Type B pancreatic cell (in vitro differentiated cells): ENCODE results near the gene ATL3. TPM values are rescaled to one million over a fixed set of nuclear protein-coding genes. Genes with fewer than 3 reads are reported as not detected.
A peak's percentile ranks its signal among the peaks of the same experiment; 100 is the strongest.
"Not testable (repeated sequence)": the region's sequence is repeated elsewhere in the genome, so short reads cannot be mapped to it uniquely, and the experiment has no call there.

Experiments used
- DNase-seq: peaks from one replicate; pipeline ENCODE4 v3.0.0; 2021; ENCODE audit warnings: mixed read lengths; ENCODE audit not compliant: unreplicated experiment; ENCODE audit errors: extremely low spot score
- H3K27ac Mint-ChIP-seq: 2 replicates; pipeline ENCODE4 v1.8.0; 2021; ENCODE audit warnings: mild to moderate bottlenecking, mixed read lengths
- H3K27me3 Mint-ChIP-seq: 2 replicates; pipeline ENCODE4 v1.8.0; 2021; ENCODE audit warnings: mixed read lengths
- H3K36me3 Mint-ChIP-seq: 2 replicates; pipeline ENCODE4 v1.8.0; 2021; ENCODE audit warnings: mixed read lengths
- H3K4me1 Mint-ChIP-seq: one replicate; pipeline ENCODE4 v1.8.0; 2021; ENCODE audit warnings: mixed read lengths; ENCODE audit not compliant: unreplicated experiment
- H3K4me3 Mint-ChIP-seq: 2 replicates; pipeline ENCODE4 v1.8.0; 2021; ENCODE audit warnings: mild to moderate bottlenecking, mixed read lengths
- H3K9me3 Mint-ChIP-seq: 2 replicates; pipeline ENCODE4 v1.8.0; 2021; ENCODE audit warnings: mixed read lengths
- total RNA-seq: library from RNA; stranded (reverse); gene quantifications from 2 replicates; pipeline ENCODE4 v1.2.1, GENCODE V29; 2021; ENCODE audit warnings: low replicate concordance
- TF ChIP-seq, protein P1 (sequence below): fragments of 200-600 bp; sonication (generic); conservative IDR thresholded peaks from 2 replicates; pipeline ENCODE4 v1.5.0; 2021; ENCODE audit warnings: antibody characterized with exemption, mild to moderate bottlenecking

Gene ATL3
- total RNA-seq, 1 donor from 2014 or later: 21.6 TPM

- H3K4me3 Mint-ChIP-seq: no peak overlapping the region
- H3K36me3 Mint-ChIP-seq: peaks cover 28% of the 10 kb centered on the region
- H3K27me3 Mint-ChIP-seq: no peaks in the 10 kb centered on the region
Measured at GRCh38 chr11:63589000-63589399, 82.2 kb downstream of the ATL3 start.

DNA sequence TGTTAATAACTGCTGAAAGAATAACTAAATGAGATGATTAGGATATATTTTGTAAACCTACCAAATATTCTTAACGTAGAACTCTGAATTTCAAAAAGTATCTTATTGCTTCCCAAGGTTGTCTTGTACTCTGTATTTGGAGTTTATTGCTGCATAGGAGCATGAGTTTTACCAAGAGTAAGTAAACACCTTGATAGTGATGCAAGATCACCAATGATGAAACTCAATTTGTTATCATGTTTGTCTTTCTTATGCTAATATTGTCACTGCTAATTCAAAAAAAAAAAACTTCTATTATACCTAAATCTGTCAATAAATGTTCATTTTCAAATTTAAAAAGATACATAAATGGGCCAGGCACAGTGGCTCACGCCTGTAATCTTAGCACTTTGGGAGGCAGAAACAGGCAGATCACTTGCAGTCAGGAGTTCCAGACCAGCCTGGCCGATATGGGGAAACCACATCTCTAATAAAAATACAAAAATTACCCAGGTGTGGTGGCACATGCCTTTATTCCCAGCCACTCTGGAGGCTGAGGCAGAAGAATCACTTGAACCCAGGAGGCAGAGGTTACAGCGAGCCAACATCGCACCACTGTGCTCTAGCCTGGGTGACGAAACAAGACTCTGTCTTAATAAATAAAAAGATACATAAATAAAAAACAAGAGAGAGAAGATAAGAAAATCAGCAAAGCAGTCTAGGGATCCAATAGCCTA lies 84.6 kb downstream of the ATL3 start:
- Mint-ChIP-seq H3K27ac (no peak overlapping the region), H3K9me3 (peaks cover 10% of the 10 kb centered on the region), H3K4me1 (no peaks in the 10 kb centered on the region), H3K36me3 (peaks cover 32% of the 10 kb centered on the region), H3K27me3 (no peaks in the 10 kb centered on the region), H3K4me3 (no peak overlapping the region)
- no peak for DNase-seq
- TF ChIP-seq, protein P1, sequence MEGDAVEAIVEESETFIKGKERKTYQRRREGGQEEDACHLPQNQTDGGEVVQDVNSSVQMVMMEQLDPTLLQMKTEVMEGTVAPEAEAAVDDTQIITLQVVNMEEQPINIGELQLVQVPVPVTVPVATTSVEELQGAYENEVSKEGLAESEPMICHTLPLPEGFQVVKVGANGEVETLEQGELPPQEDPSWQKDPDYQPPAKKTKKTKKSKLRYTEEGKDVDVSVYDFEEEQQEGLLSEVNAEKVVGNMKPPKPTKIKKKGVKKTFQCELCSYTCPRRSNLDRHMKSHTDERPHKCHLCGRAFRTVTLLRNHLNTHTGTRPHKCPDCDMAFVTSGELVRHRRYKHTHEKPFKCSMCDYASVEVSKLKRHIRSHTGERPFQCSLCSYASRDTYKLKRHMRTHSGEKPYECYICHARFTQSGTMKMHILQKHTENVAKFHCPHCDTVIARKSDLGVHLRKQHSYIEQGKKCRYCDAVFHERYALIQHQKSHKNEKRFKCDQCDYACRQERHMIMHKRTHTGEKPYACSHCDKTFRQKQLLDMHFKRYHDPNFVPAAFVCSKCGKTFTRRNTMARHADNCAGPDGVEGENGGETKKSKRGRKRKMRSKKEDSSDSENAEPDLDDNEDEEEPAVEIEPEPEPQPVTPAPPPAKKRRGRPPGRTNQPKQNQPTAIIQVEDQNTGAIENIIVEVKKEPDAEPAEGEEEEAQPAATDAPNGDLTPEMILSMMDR: no peak

More at GRCh38 chr11:63589000-63589399, 82.2 kb downstream of the ATL3 start:
- no peak overlapping the region for H3K27ac Mint-ChIP-seq
- TF ChIP-seq, protein P1: no peak
- no peaks in the 10 kb centered on the region for H3K9me3 Mint-ChIP-seq
- H3K4me1 Mint-ChIP-seq: peaks cover 5% of the 10 kb centered on the region
- no peak for DNase-seq

DNA sequence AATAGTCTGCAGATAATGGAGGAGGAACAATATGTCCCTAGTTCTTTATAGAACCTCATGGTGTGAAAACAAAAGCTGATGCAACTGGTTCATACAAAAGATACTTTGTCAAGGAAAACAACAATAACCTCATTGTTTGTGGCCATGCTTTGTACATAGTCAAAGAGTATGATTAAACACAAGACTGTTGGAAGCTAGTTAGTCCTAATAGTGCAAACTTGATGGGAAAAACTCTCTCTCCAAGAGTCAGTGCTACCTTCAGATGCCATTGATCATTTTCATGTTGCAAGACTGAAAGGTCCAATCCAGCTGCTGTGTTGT lies 87.9 kb downstream of the ATL3 start:
- DNase-seq: no peak
- H3K27me3 Mint-ChIP-seq: no peaks in the 10 kb centered on the region
- TF ChIP-seq, protein P1: no peak
- H3K4me1 Mint-ChIP-seq: no peaks in the 10 kb centered on the region
- no peak overlapping the region for H3K4me3 Mint-ChIP-seq
- H3K9me3 Mint-ChIP-seq: peaks cover 20% of the 10 kb centered on the region
- no peak overlapping the region for H3K27ac Mint-ChIP-seq
- H3K36me3 Mint-ChIP-seq: peaks cover 33% of the 10 kb centered on the region

GRCh38 chr11:63581224-63581623 lies 90.0 kb downstream of the ATL3 start:
- peaks cover 34% of the 10 kb centered on the region for H3K36me3 Mint-ChIP-seq
- H3K27ac Mint-ChIP-seq: peak overlapping the region; percentile 64
- peaks cover 20% of the 10 kb centered on the region for H3K9me3 Mint-ChIP-seq
- H3K4me3 Mint-ChIP-seq, H3K4me1 Mint-ChIP-seq, DNase-seq, H3K27me3 Mint-ChIP-seq: not testable (repeated sequence)

DNA sequence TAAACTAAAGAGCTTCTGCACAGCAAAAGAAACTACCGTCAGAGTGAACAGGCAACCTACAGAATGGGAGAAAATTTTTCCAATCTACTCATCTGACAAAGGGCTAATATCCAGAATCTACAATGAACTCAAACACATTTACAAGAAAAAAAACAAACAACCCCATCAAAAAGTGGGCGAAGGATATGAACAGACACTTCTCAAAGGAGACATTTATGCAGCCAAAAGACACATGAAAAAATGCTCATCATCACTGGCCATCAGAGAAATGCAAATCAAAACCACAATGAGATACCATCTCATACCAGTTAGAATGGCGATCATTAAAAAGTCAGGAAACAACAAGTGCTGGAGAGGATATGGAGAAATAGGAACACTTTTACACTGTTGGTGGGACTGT lies 92.3 kb downstream of the ATL3 start:
- not testable (repeated sequence) for H3K27me3 Mint-ChIP-seq, H3K27ac Mint-ChIP-seq, H3K4me3 Mint-ChIP-seq, DNase-seq
- Mint-ChIP-seq H3K4me1 (peaks cover 19% of the 10 kb centered on the region), H3K9me3 (peaks cover 20% of the 10 kb centered on the region), H3K36me3 (peaks cover 49% of the 10 kb centered on the region)

DNA sequence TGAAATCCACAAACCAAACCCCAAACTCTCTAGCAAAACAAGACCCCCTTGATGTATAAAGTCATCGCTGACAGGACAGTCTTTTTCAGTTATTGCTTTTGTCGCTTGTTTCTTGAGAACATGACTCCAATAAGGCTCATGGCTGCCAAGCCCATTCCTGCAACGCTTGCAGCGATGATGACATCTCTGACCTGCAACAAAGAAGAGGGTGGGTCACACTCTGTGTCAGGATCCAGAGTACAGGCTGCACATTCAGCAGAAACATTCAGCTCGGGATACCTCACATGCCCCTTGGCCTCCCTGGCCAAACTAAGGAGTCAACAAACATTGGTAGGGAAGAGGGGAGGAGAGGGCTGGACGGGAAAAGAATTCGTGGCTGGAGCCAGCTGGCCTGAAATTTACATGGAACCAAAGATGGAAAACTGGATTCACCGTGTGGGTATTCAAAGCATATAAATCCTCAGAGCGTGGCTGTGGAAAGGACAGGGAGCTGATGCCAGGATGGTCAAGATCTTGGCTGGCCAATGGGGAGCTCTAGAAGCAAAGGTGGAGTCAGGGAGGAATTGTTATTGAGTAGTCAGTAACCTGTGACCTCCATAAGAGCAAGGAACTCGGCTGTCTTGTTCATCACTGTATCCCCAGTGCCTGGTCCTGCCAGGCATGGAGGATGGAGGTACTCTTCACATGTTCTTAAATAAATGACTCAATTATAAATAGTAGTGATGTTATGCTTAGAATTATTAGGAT lies 96.1 kb downstream of the ATL3 start:
- DNase-seq: no peak
- Mint-ChIP-seq H3K4me1 (peaks cover 19% of the 10 kb centered on the region), H3K36me3 (peaks cover 30% of the 10 kb centered on the region), H3K27ac (peak overlapping the region; percentile 78), H3K4me3 (peak overlapping the region; percentile 54), H3K9me3 (no peaks in the 10 kb centered on the region), H3K27me3 (no peaks in the 10 kb centered on the region)
- TF ChIP-seq, protein P1: no peak

Other genes with a start within 250 kb of the ATL3 start
- 2.0 and 9.9 TPM in 2 replicates for gene PLAAT5, start 180.2 kb downstream of the ATL3 start, total RNA-seq
- 0.34 TPM in 1 of 2 replicates, not detected in the other for gene LGALS12, start 165.3 kb downstream of the ATL3 start, total RNA-seq
- gene PLAAT4, start 134.6 kb downstream of the ATL3 start, total RNA-seq: 131 and 152 TPM in 2 replicates
- 6.0 and 7.8 TPM in 2 replicates for gene PLAAT2, start 108.0 kb downstream of the ATL3 start, total RNA-seq
- 55.6 and 65.4 TPM in 2 replicates for gene PLAAT3, start 56.9 kb downstream of the ATL3 start, total RNA-seq
- 95.0 and 95.9 TPM in 2 replicates for gene RTN3, start 10.1 kb upstream of the ATL3 start, total RNA-seq
- gene ZFTA, start 97.4 kb upstream of the ATL3 start, total RNA-seq: 21.1 and 41.7 TPM in 2 replicates
- 33.7 and 61.6 TPM in 2 replicates for gene SPINDOC, start 142.1 kb upstream of the ATL3 start, total RNA-seq
- 52.8 and 73.5 TPM in 2 replicates for gene MARK2, start 167.7 kb upstream of the ATL3 start, total RNA-seq
- 8.1 and 38.1 TPM in 2 replicates for gene RCOR2, start 245.8 kb upstream of the ATL3 start, total RNA-seq